K562 (cell line): ENCODE measurements around the gene TSC22D1. TPM values are rescaled to one million over a fixed set of nuclear protein-coding genes. Genes with fewer than 3 reads are reported as not detected.

Source experiments
- ATAC-seq: fragments of 200-7000 bp; cut with Tn5 transposase; 3 replicates; pipeline ENCODE4 v1.9.1; 2020; ENCODE audit warnings: moderate library complexity
- BruUV-seq: library from RNA; stranded (reverse); fragments of 400-500 nt; replicated peaks from 2 replicates; lab custom pipeline; 2021; lab: Mats Ljungman, UMichigan
- CTCF ChIA-PET: fragments of 300-600 bp; formaldehyde crosslinking; extraction: SDS; loops from one replicate; lab custom pipeline; 2021; ENCODE audit warnings: low intra/inter-chr PET ratio; lab: Yijun Ruan, JAX
- POLR2A ChIA-PET: fragments of 300-600, 350-650 bp; sonication (Branson Sonifier 250); formaldehyde crosslinking; extraction: SDS; loops from one replicate; lab custom pipeline; 2021; ENCODE audit warnings: antibody characterized with exemption, inconsistent platforms; lab: Yijun Ruan, JAX
- DNase-seq, 4 experiments: peaks; one replicate each; pipeline versions ENCODE4 v3.0.0 to v3.0.0-alpha.2; 2011 to 2018; ENCODE audit warnings: low spot score in 3 of 4, mixed read lengths in 3 of 4; ENCODE audit errors: extremely low read depth in 1 of 4
- FAIRE-seq: peaks from 2 replicates; lab custom pipeline; 2011; peaks lifted over from hg19 to GRCh38; lab: Jason Lieb, UNC
- H2AFZ ChIP-seq: 2 replicates; pipeline ENCODE4 v1.6.0; 2011; ENCODE audit warnings: low read depth, low read length, control low read depth, inconsistent platforms
- H3K27ac ChIP-seq: fragments of 200-600 bp; 3 replicates; pipeline ENCODE4 v1.8.0; 2011; ENCODE audit warnings: low read depth, mild to moderate bottlenecking, control low read depth, inconsistent platforms, low read length, moderate library complexity, mixed read lengths; ENCODE audit errors: extremely low read depth
- H3K27me3 ChIP-seq, 2 experiments: fragments of 300-600 bp in 1 of 2; 2 replicates in 1 of 2; 3 replicates in 1 of 2; pipeline versions ENCODE4 v1.6.0 to v1.8.0; 2011; ENCODE audit warnings: inconsistent platforms in 2 of 2, low read length in 2 of 2, mild to moderate bottlenecking in 1 of 2, mixed read lengths in 1 of 2, moderate library complexity in 1 of 2; ENCODE audit not compliant: control insufficient read depth in 2 of 2, insufficient read depth in 2 of 2
- H3K36me3 ChIP-seq: fragments of 300-600 bp; 3 replicates; pipeline ENCODE4 v1.8.0; 2011; ENCODE audit warnings: mild to moderate bottlenecking, low read length, inconsistent platforms; ENCODE audit not compliant: control insufficient read depth, insufficient read depth
- H3K4me1 ChIP-seq, 2 experiments: fragments of 200-600 bp in 1 of 2; replicated peaks in 1 of 2; 2 replicates in 1 of 2; 3 replicates in 1 of 2; pipeline versions ENCODE4 v1.5.1 to v1.8.0; 2011; ENCODE audit warnings: inconsistent platforms in 2 of 2, low read length in 2 of 2, mild to moderate bottlenecking in 1 of 2, mixed read lengths in 1 of 2, moderate library complexity in 1 of 2; ENCODE audit not compliant: control insufficient read depth in 2 of 2, insufficient read depth in 2 of 2
- H3K4me2 ChIP-seq: 2 replicates; pipeline ENCODE4 v1.6.1; 2011; ENCODE audit warnings: low read length, control low read depth, inconsistent platforms, mixed read lengths; ENCODE audit not compliant: insufficient read depth
- H3K4me3 ChIP-seq: fragments of 200-600 bp; sonication (generic), shearing (Covaris generic); 2 replicates; pipeline ENCODE4 v1.5.1; 2016; ENCODE audit warnings: control low read depth, inconsistent platforms
- H3K79me2 ChIP-seq: fragments of 200-600 bp; 3 replicates; pipeline ENCODE4 v1.8.0; 2011; ENCODE audit warnings: low read length, inconsistent platforms; ENCODE audit not compliant: control insufficient read depth, insufficient read depth
- H3K9ac ChIP-seq, 2 experiments: 2 replicates each; pipeline versions ENCODE4 v1.6.0 to v1.6.1; 2011; ENCODE audit warnings: low read depth in 2 of 2, low read length in 2 of 2, control low read depth in 1 of 2, inconsistent platforms in 1 of 2, mild to moderate bottlenecking in 1 of 2, mixed read lengths in 1 of 2; ENCODE audit not compliant: insufficient read depth in 1 of 2
- H3K9me1 ChIP-seq: one replicate; pipeline ENCODE4 v1.6.0; 2011; ENCODE audit warnings: inconsistent platforms, mild to moderate bottlenecking, low read length, moderate library complexity; ENCODE audit not compliant: control insufficient read depth, insufficient read depth
- H3K9me3 ChIP-seq: replicated peaks from 2 replicates; pipeline ENCODE4 v1.5.1; 2011; ENCODE audit warnings: low read depth, low read length, inconsistent platforms; ENCODE audit not compliant: control insufficient read depth, insufficient read depth
- H4K20me1 ChIP-seq: replicated peaks from 2 replicates; pipeline ENCODE4 v1.6.1; 2011; ENCODE audit warnings: low read length, inconsistent platforms, mixed read lengths; ENCODE audit not compliant: control insufficient read depth, insufficient read depth
- BCL6 ChIP-seq: fragments of 250-450 bp; sonication (Bioruptor Pico); IDR thresholded peaks from 2 replicates; pipeline ENCODE4 v1.4.0; 2020
- DACH1 ChIP-seq: fragments of 450-650 bp; IDR thresholded peaks from 2 replicates; pipeline ENCODE4 v1.6.1; 2018; ENCODE audit not compliant: partially characterized antibody
- ERF ChIP-seq: fragments of 450-650 bp; formaldehyde crosslinking; IDR thresholded peaks from 2 replicates; pipeline ENCODE4 v1.4.0; 2020; ENCODE audit warnings: mild to moderate bottlenecking, mixed read lengths
- EWSR1 ChIP-seq: fragments of 450-650 bp; IDR thresholded peaks from 2 replicates; pipeline ENCODE4 v1.6.1; 2018; ENCODE audit warnings: borderline replicate concordance, mild to moderate bottlenecking, low read depth, moderate library complexity; ENCODE audit not compliant: partially characterized antibody
- HMBOX1 ChIP-seq: sonication (generic); IDR thresholded peaks from 2 replicates; pipeline ENCODE4 v1.6.1; 2016
- PCBP1 ChIP-seq: fragments of 200-400 bp; formaldehyde crosslinking; IDR thresholded peaks from 2 replicates; pipeline ENCODE4 v1.6.1; 2018; ENCODE audit warnings: mild to moderate bottlenecking, low read depth, low read length; ENCODE audit not compliant: poor library complexity, severe bottlenecking
- PHF21A ChIP-seq: fragments of 450-650 bp; IDR thresholded peaks from 2 replicates; pipeline ENCODE4 v1.6.1; 2017; ENCODE audit warnings: low read depth, borderline replicate concordance
- TAL1 ChIP-seq: fragments of 450-650 bp; IDR thresholded peaks from 2 replicates; pipeline ENCODE4 v1.6.1; 2016; ENCODE audit warnings: mild to moderate bottlenecking
- TCF7L2 ChIP-seq: fragments of 150-350 bp; IDR thresholded peaks from 2 replicates; pipeline ENCODE4 v1.6.1; 2016; ENCODE audit warnings: low read depth, mild to moderate bottlenecking, low read length, moderate library complexity
- ZBTB33 ChIP-seq: sonication (generic); formaldehyde crosslinking; IDR thresholded peaks from 2 replicates; pipeline ENCODE4 v1.8.1; 2023; ENCODE audit warnings: mild to moderate bottlenecking, missing genetic modification reagents
- ZNF253 ChIP-seq: fragments of 250-450 bp; sonication (Bioruptor Pico); conservative IDR thresholded peaks from 2 replicates; pipeline ENCODE4 v1.6.1; 2021; ENCODE audit warnings: mild to moderate bottlenecking
- ZNF583 ChIP-seq: fragments of 250-450 bp; sonication (Bioruptor Pico); IDR thresholded peaks from 2 replicates; pipeline ENCODE4 v1.4.0; 2020
- WGBS: fragments of 100-300 bp; shearing (Covaris generic); methylation state at CpG from one replicate; pipeline ENCODE4 v1.1.6; 2016; ENCODE audit warnings: low coverage, mixed read lengths; ENCODE audit not compliant: insufficient coverage; ENCODE audit errors: missing lambda C conversion rate; 5-methylcytosine and 5-hydroxymethylcytosine counted together
- in situ Hi-C: fragments of 300-500 bp; cut with MboI; formaldehyde crosslinking; loops from 4 replicates; pipeline ENCODE4 v1.15.0; 2018; ENCODE audit warnings: inconsistent platforms, mixed read lengths
- intact Hi-C: fragments of 100-400 bp; cut with micrococcal nuclease; formaldehyde crosslinking; loops from 2 replicates; pipeline ENCODE4 v1.14.2; 2022
- polyA plus RNA-seq, 8 experiments: library from polyadenylated mRNA; depleted of rRNA in 4 of 8; stranded (reverse) in 5 of 8; unstranded in 3 of 8; fragments of >200 nt; fragmentation: Nextera tagmentation in 2 of 8; fragmentation: Illumina TruSeq in 1 of 8; extraction: Ambion mirVana in 2 of 8; extraction: Trizol in 1 of 8; gene quantifications; 2 replicates each; pipeline versions ENCODE4 v1.2.1 to v1.2.3, GENCODE V29; 2011 to 2014; ENCODE audit warnings: inconsistent platforms in 1 of 8, missing spikeins in 1 of 8
- total RNA-seq, 7 experiments: library from RNA; depleted of rRNA in 6 of 7; stranded (reverse); fragments of >200 nt in 6 of 7; fragmentation: Illumina TruSeq in 2 of 7; extraction: Trizol in 2 of 7; gene quantifications; 2 replicates each; pipeline versions ENCODE4 v1.2.1 to v1.2.3, GENCODE V29; 2011 to 2021; ENCODE audit warnings: low replicate concordance in 1 of 7

The TSC22D1 gene
- total and polyA plus RNA-seq, 9 of the 15 experiments (the other 6 are each of a cell fraction or from before 2014, with no cell fraction given) = 2.6 to 19.8 (median 8.4) TPM

GRCh38 chr13:44453069-44453468 lies 123.1 kb downstream of the TSC22D1 start:
- intact Hi-C loops = no loop called here
- H3K27ac ChIP-seq = no peak overlapping the region
- no peak overlapping the region for H3K4me2 ChIP-seq
- no peaks in the 10 kb centered on the region for H3K4me1 ChIP-seq
- in situ Hi-C loops = loop anchor here (25.0 kb wide), 1 partner anchor 416 kb away; no protein-coding TSS in a partner anchor
- ChIA-PET POLR2A (no interaction called here), CTCF (no interaction called here)
- no peak for FAIRE-seq
- H3K36me3 ChIP-seq = no peaks in the 10 kb centered on the region
- no peaks in the 10 kb centered on the region for H3K79me2 ChIP-seq
- 0 out of 2 replicates have a peak, but pooled peaks cover 2% of the 10 kb centered on the region for H3K9me3 ChIP-seq
- ATAC-seq = no peak
- no peak overlapping the region for H3K4me3 ChIP-seq
- 0% methylated on average over 3 of the region's 3 CpGs for WGBS
- no peak overlapping the region for H2AFZ ChIP-seq
- peaks cover 0 to 17% of the 10 kb centered on the region in 2 experiments; a peak in 2 of 5 replicates for H3K27me3 ChIP-seq
- no peaks in the 10 kb centered on the region for H4K20me1 ChIP-seq
- BruUV-seq = no TSS peak
- no peak for DNase-seq
- H3K9me1 ChIP-seq = no peaks in the 10 kb centered on the region
- no peak overlapping the region for H3K9ac ChIP-seq
- TF ChIP-seq ERF (CRISPR knock-in tag) (no peak), PHF21A (no peak), ZBTB33 (CRISPR knock-in tag) (no peak), ZNF253 (CRISPR knock-in tag) (no peak), PCBP1 (no peak), TCF7L2 (no peak), HMBOX1 (no peak), BCL6 (CRISPR knock-in tag) (no peak), EWSR1 (no peak), ZNF583 (CRISPR knock-in tag) (no peak), TAL1 (no peak), DACH1 (no peak)
